GM19035 (cell line): ENCODE measurements around the gene RAPGEF2.
"Not testable (repeated sequence)": the region's sequence is repeated elsewhere in the genome, so short reads cannot be mapped to it uniquely, and the experiment has no call there.

Experiments
- ATAC-seq: cut with Tn5 transposase; IDR thresholded peaks from one replicate; pipeline ENCODE4 v1.9.1; 2021; ENCODE audit not compliant: unreplicated experiment

Gene RAPGEF2

DNA sequence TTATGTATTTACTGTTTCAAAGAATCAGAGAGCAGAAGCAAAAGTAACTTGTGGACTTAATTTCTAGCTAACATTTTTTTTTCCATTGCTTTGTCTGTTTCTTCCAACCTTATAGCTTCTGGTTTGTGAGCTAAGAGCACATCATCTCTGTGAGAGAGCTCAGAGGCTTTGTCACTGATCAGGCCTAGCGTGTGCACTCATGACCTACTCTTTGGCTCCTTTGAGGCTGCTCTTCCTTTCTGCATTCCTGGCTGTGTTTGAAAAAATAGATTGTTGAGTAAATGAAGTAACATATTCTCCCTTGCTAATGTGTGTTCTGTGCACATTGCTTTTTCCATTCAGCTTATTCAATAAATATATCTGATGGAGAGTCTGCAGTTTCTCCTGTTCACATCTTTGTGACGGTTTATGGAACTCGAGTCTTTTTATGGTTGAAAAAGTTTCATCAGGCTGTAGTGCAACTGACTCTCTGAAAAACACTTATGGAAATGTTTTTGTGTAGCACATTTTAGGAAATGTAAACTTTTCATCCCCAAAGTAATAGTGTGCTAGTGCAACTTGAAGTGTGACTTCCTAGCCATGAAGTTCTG lies 133.0 kb downstream of the RAPGEF2 start:
- no peak for ATAC-seq

DNA sequence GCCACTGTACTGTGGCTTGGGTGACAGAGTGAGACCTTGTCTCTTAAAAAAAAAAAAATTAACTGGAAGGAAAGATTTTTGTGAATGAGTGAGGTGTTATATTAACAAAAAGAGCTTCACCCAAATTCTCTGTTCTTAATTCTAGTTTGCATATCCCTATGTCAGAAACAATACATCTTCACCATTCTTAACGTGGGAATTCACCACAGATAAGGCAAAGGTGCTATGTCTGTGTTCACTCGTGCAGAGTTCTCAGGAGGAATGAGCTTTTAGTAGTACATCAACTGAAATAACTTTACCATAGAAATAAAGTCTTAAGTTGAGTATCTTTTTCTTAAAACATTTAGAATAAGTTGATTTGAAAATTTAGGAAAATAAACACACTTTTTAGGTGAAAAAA lies 135.1 kb downstream of the RAPGEF2 start:
- no peak for ATAC-seq

DNA sequence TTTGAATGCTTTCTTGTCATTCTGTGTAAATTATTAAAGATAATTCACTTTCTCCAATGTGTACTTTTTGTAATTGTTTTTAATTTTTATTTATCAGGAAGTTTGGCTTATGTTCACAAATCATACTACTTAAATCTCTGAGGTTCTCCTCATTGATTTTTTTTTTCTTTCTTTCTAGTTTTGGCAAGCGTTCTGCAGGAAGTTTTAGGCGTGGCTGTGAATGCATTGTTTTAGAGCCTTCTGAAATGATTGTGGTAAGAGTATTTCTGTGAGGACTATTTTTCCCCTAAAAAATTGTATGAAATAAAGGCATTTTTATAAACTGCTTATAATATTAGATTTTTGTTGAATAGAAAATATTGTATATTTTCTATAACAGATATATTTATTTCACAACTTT lies 135.8 kb downstream of the RAPGEF2 start:
- ATAC-seq = no peak

DNA sequence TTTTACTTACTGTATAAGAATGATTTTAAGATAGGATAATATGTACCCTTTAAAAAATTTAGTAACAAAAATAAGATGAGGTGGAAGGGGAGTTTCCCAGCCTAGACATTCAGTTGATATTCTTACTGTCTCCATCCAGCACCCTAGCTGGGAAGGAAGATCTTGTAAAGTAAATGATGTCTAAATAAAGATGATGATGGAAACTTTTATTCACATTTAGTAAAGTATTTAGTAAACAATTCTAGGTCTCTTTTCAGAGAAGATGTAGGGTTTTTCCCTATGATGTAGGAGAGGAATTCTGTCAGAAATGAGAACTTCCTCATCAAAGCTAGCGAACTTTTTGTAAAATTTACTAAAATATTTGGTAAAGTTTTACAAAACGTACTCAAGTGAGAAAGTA lies 136.8 kb downstream of the RAPGEF2 start:
- no peak for ATAC-seq

DNA sequence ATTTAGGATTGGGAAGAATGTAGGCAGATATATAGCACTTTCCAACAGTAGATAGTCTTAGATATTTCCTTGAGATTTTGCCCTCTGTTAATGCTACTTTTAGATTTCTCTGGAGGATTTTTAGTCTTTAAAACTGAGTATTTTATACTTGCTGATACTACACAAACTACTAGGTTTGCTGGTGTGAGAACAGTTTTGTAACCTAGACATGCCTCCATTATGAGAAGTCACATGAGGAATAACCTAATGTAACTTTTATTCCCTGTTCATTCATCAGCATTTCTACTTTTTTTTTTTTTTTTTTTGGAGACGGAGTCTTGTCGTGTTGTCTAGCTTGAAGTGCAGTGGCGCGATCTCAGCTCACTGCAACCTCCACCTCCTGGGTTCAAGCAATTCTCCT lies 137.2 kb downstream of the RAPGEF2 start:
- ATAC-seq = no peak

DNA sequence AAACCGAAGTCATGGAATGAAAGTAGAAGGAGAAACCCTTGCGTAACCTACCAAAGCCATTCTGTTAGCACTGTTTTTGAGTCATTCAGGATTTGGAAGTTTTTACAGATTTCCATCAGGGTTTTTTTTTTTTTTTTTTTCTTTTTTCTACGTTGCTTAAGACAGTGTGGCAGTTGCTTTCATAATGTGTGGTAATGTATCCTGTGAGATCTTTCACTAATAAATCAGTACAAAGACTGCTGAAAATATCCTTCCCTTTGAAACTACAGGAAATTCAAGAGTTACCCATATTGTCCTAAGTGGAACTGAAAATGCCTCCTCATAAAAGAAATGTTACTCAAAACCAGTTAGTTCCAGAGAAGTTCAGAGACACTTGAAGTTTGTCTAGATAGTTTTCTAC lies 137.8 kb downstream of the RAPGEF2 start:
- ATAC-seq = no peak

DNA sequence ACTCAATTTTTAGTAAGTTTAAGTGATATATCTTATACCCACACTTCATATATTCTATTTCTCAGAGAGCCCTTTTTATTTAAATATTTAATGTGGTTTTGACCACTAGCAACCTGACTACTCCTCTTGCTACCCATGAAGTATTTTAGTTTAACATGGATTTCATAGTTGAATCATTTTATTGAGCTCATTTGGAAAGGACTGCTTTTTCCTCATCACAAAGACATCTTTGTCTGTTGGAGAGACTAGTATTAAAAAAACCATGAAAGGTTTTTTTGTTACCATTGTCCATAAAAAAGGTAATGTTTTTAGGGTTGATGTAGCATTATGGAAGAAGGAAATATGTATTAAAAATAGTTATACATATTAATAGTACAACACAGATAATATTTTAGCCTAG lies 139.5 kb downstream of the RAPGEF2 start:
- no peak for ATAC-seq

DNA sequence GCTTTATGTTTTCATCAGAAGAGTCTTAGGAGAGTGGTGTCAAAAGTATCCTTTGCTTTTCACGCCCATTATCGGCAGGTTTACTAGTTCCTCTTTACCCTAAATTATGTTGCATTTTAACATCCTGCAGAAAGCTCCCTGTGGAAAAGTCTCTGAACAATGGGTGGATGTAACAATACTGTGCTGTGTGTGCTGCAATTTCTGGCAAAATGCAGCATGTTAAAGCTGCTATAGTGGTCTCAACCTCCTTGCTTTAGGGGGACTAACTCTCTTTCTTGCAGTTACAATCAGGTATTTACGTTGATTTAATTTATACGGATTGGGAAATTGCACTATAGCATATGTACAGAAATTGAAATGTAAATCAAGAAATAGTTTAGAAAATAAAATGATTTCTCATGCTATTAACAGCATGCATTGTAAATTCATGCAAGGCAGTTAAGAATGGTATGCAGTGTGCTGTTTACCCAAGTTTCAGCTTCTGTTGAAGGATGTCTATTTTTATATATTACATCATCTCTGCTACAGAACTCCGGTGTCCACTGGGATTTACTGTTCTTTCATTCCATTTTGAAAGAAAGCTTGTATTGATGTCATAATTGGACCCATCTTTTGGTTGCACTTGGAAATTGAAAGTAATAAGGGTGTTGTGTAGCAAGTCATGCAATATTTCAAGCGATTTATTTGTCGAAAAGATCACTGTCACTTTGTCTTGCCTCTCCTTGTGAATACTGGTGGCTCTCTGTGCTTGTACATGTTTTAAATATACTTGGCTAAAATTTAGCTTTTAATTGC lies 145.7 kb downstream of the RAPGEF2 start:
- no peak for ATAC-seq

DNA sequence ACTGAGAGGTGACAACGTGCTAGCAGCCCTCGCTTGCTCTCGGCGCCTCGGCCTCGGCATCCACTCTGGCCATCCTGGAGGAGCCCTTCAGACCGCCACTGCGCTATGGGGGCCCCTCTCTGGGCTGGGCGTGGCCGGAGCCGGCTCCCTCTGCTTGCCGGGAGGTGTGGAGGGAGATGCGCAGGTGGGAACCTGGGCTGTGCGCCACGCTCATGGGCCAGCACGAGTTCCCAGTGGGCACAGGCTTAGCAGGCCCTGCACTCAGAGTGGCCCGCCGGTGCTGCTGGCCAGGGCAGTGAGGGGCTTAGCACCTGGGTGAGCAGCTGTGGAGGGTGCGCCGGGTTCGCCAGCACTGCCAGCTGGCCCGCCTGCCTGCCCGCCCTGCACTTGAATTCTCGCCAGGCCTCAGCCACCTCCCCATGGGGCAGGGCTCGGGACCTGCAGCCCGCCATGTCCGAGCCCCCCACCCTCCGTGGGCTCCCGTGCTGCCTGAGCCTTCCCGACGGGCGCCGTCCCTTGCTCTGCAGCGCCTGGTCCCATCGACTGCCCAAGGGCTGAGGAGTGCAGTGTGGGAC lies 148.0 kb downstream of the RAPGEF2 start:
- ATAC-seq = no peak

DNA sequence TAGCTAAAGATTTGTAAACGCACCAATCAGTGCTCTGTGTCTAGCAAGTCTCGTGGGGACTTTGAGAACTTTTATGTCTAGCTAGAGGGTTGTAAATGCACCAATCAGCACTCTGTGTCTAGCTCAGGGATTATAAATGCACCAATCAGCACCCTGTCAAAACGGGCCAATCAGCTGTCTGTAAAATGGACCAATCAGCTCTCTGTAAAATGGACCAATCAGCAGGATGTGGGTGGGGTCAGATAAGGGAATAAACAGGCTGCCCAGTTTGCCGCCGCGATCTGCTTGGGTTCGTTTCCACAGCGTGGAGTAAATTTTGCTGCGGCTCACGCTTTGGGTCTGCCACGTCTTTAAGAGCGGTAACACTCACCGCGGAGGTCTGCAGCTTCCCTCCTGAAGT lies 148.7 kb downstream of the RAPGEF2 start:
- not testable (repeated sequence) for ATAC-seq

DNA sequence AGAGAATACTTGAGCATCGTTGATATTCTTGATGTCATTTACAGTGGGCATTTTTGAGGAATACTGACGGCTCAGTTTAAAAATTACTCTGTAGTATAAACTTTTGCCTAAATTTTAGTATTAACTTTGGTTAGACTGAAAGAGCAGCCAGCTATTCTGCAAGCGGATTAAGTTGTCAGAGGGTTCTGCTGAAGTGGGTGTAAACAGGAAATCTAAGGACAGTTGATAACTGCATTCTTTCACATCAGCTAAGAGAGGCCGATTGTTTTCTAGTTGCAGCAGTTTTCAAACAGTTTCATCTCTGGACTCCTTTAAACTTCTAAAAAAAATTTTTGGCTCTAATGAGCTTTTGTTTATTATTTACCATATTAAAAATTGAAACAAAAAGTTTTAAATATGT lies 149.6 kb downstream of the RAPGEF2 start:
- ATAC-seq = no peak

DNA sequence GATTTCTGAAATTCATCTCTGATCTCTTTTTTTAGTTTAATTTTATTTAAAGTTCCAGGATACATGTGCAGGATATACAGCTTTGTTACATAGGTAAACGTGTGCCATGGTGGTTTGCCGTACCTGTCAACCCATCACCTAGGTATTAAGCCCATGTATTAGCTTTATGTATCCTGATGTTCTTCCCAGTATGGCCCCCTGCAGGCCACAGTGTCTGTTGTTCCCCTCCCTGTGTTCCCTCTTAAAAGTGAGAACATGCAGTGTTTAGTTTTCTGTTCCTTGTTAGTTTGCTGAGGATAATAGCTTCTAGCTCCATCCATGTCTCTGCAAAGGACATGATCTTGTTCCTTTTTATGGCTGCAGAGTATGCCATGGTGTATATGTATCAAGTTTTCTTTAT lies 153.2 kb downstream of the RAPGEF2 start:
- ATAC-seq = no peak

DNA sequence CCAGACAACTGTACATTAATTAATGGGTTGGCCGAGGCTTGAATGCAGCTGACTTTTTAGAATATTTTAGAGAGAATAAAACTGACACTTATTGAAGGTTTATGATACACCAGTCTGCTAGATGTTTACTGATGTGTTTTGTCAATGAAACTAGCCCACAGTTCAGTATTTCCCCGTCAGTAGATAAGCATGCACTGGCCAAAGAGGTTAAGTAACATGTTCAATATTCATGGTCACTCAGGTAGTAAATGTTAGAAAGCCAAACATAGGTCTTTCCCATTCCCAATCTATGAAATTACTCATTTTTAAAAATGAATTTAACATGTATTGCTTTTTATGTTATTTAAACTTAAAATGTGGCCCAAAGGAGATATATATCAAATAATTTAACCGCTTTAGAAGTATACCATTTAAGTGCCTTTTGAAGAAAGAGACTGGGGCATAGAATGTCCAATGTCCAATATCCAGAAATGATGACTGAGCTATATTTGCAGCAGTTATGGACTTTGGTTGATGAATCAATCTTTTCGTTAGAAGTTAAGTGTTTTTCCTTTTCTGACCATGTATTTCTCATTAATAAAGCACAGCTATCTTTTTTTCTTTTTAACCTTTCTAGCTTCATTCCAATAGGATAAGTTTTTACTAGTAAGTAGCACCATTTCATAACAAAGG lies 156.1 kb downstream of the RAPGEF2 start:
- no peak for ATAC-seq

DNA sequence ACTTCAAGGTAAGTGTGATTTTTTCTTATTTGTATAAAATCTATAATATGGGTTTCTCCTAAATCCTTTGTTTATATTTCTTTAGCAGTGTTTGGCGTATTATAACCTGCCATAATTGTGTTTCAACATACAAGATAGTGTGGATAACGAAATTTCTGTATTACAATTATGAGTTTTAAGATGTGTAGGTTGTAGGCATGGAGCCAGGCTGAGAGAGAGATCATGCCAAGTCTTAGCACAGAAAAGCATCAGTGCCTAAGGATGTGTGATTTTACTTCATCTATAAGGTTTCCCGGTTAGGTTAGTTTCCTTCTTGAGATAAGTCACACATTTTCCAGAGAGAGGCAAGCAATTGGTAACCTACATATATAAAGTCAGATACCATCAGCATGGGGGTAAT lies 161.2 kb downstream of the RAPGEF2 start:
- no peak for ATAC-seq

DNA sequence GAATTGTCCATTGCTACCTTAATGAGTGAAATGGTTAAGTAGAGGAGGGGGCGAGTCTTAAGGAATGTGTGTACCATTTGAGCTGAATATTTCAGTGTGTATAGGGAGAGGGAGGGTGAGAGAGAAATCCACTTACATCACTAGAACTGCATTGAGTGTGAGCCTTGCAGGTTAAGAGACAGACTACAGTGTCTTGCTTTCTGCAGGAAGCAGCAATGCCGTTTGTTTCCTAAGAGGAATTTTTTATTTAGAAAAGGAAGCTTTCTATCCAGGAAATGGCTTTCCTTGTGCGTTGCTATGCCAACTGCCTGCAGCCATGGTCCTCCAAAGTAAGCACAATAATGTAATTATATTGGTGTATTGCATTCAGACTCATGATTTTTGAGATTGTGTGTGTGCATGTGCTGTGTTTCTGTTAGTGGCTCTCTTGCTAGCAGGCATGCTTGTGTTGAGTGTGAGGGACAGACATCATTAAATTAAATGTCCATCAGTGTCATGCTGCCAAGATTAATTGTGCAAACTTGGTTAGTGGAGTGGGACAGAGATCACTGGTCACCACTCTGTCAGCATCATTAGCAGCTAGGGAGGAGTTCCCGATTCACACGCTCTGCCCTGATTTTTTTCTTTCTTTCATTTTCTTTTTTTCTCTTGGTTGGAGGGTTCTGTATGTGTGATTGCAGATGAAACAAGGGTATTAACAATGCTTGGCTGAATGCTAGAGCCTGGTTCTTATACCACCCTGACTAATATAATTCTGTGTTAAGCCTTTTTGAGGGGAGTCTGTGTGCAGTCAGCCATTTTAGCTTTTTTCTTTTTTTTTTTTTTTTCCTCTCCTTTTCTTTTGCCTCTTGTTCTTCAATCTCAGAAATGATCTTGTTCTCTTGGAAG lies 164.3 kb downstream of the RAPGEF2 start:
- ATAC-seq = peak; percentile 57

DNA sequence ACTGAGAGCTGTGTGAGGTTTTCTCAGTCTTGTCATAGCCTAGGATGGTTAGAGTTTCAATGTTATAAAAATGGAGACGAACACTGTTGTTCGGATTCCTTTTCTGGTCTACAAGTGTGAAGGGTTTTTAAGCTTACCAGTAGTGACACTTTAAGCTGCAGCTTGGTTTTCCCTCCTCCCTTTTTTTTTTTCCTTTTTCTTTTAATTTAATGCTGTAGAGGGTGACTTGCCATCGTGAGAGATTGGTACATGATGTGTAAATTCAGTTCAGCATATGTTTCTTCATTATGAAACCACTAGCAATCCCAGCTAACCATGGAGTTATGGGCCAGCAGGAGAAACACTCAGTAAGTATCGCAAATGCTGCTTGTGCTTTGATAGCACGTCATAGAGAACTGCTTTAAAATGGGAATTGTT lies 165.0 kb downstream of the RAPGEF2 start:
- no peak for ATAC-seq

DNA sequence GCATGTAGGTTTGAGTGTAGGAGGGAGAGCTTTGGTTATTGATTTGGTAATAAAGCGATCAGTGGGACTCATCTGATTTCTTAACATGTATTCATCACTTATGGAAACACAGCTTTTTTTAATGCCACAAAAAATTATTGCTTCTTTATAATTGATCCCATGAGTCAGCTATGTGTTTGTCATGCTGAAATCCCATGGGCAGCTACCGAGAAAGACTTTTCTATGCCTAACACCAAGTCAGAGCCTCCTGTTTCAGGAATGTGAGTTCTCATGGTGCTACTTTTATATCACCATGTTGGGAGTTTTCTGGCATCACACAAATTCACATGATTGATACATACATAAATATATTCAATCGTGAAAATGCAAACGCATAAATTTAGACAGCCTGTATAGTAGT lies 165.7 kb downstream of the RAPGEF2 start:
- no peak for ATAC-seq

DNA sequence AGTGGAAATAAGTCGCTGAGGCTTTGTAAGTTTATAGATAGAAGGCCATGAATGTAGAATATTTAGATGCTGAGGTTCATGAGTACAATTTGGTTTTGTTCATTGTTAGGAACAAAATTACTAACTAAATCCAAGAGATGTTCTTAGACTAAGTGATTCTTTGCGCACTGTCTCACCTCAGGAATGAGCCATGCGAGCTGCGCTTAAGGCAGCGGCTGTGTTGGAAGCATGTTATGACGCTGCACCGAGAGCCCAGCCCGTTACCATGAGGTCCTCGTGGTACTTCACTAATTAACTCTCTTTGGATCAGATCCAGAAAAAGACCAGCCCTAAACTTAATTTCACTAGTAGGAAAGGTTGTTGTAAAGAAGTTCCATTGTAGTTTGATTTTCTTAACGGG lies 166.2 kb downstream of the RAPGEF2 start:
- no peak for ATAC-seq

DNA sequence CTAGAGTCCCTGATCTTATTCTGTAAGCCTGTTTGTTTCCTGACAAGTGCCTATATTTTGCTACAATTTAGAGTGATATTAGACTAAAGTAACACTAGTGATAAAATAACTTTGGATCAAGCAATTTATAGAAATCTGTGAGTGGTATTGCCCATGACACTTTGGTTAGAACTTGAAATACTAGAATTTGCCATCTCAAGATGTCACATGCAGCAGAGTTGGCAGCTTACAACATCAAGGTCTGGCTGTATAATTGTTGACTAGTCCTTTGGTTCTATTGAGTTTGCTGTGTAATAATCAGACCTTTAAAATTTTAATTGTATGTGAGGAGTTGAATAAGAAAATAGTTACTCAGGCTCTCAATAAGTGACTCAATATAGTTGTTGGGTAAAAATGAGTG lies 167.1 kb downstream of the RAPGEF2 start:
- ATAC-seq = no peak

DNA sequence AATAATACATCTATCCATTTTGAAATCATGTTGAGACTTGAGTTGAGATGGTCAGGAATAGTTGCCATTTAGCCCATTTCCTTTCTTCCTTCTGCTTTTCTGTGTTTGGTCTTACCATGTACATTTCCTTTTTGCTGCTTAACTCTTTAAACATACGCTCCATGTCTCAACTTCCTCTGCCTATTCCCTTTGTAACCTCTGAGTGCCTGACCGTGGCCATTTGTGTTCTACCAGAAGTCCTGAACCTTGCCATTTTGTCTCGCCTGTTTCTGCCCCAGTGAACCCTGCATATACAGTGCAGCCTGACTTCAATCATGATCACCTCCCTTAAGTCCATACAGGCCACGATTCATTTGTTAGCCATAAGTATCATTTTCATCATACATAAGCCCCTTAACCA lies 169.0 kb downstream of the RAPGEF2 start:
- no peak for ATAC-seq
